GM12878 (cell line): ENCODE measurements around the gene KIF5A.

ENCODE experiments used
- ATF7 ChIP-seq: fragments of 450-650 bp; IDR thresholded peaks from 2 replicates; pipeline ENCODE4 v1.6.1; 2016; ENCODE audit warnings: low read depth, mild to moderate bottlenecking
- BHLHE40 ChIP-seq, 2 experiments: fragments of 450-650 bp in 1 of 2; IDR thresholded peaks; 2 replicates each; pipeline ENCODE4 v1.6.1; 2011 to 2017; ENCODE audit warnings: low read depth in 2 of 2, borderline replicate concordance in 1 of 2, improper control_type of control experiment in 1 of 2, low read length in 1 of 2, mild to moderate bottlenecking in 1 of 2
- CREB1 ChIP-seq: IDR thresholded peaks from 2 replicates; pipeline ENCODE4 v1.6.1; 2012; ENCODE audit warnings: low read depth, mild to moderate bottlenecking, inconsistent platforms
- CTCF ChIP-seq, 3 experiments: IDR thresholded peaks in 2 of 3; conservative IDR thresholded peaks in 1 of 3; 2 replicates each; pipeline ENCODE4 v1.5.1; 2011; ENCODE audit warnings: low read depth in 3 of 3, low read length in 3 of 3, mild to moderate bottlenecking in 3 of 3, control low read depth in 2 of 3, moderate library complexity in 2 of 3, inconsistent platforms in 1 of 3, mixed read lengths in 1 of 3; ENCODE audit not compliant: control insufficient read depth in 2 of 3, insufficient read depth in 1 of 3; ENCODE audit errors: extremely low read depth in 1 of 3
- FOXM1 ChIP-seq: IDR thresholded peaks from 2 replicates; pipeline ENCODE4 v1.6.1; 2012; ENCODE audit warnings: low read depth, mild to moderate bottlenecking, inconsistent platforms, low read length, moderate library complexity
- MAX ChIP-seq: IDR thresholded peaks from 2 replicates; pipeline ENCODE4 v1.6.1; 2012; ENCODE audit warnings: low read depth, low read length, improper control_type of control experiment
- POLR2A ChIP-seq: IDR thresholded peaks from 2 replicates; pipeline ENCODE4 v1.6.1; 2011; ENCODE audit warnings: low read depth, mild to moderate bottlenecking, low read length
- POLR2AphosphoS5 ChIP-seq: IDR thresholded peaks from 2 replicates; pipeline ENCODE4 v1.6.1; 2011; ENCODE audit warnings: mild to moderate bottlenecking, low read length, inconsistent platforms
- POU2F2 ChIP-seq: IDR thresholded peaks from 3 replicates; pipeline ENCODE4 v1.6.1; 2011; ENCODE audit warnings: low read depth, mild to moderate bottlenecking, low read length, borderline replicate concordance
- RFX5 ChIP-seq: IDR thresholded peaks from 2 replicates; pipeline ENCODE4 v1.6.1; 2011; ENCODE audit warnings: low read depth, low read length, improper control_type of control experiment
- SIN3A ChIP-seq: IDR thresholded peaks from 2 replicates; pipeline ENCODE4 v1.6.1; 2012; ENCODE audit warnings: low read depth, low read length, improper control_type of control experiment
- TCF12 ChIP-seq: IDR thresholded peaks from 2 replicates; pipeline ENCODE4 v1.6.1; 2011; ENCODE audit warnings: low read depth, mild to moderate bottlenecking, low read length
- ZNF384 ChIP-seq: IDR thresholded peaks from 2 replicates; pipeline ENCODE4 v1.6.1; 2012; ENCODE audit warnings: low read depth, mild to moderate bottlenecking, low read length, improper control_type of control experiment, borderline replicate concordance
- ZNF592 ChIP-seq: fragments of 450-650 bp; IDR thresholded peaks from 2 replicates; pipeline ENCODE4 v1.6.1; 2017; ENCODE audit warnings: mild to moderate bottlenecking, moderate library complexity

GRCh38 chr12:57552306-57552651 is 2.4 kb downstream of the KIF5A start:
- TF ChIP-seq CTCF (IDR thresholded peaks at IDR 0.05 in 2 of 3, conservative IDR thresholded peaks at IDR 0.05 in 1 of 3; ENCODE audit: control insufficient read depth in 2 of 3, extremely low read depth in 1 of 3, insufficient read depth in 1 of 3, low read depth in 3 of 3, low read length in 3 of 3) (no peak), BHLHE40 (IDR thresholded peaks at IDR 0.05; ENCODE audit: borderline replicate concordance in 1 of 2, low read depth in 2 of 2, low read length in 1 of 2) (no peak), ZNF384 (no peak), POU2F2 (no peak), MAX (no peak), POLR2A (no peak), POLR2AphosphoS5 (no peak), ZNF592 (no peak), CREB1 (no peak), FOXM1 (no peak), ATF7 (no peak), SIN3A (no peak), RFX5 (no peak), TCF12 (no peak)
